ENCODE data around the gene FAM72D.
"Not testable (repeated sequence)": the region's sequence is repeated elsewhere in the genome, so short reads cannot be mapped to it uniquely, and the experiment has no call there.

The FAM72D gene

GRCh38 chr1:145155873-145156272 lies 60.1 kb downstream of the FAM72D start:
- DNase-seq, result not testable (repeated sequence)

- peak; percentile 37 for DNase-seq
Measured at GRCh38 chr1:145156891-145157610, 61.3 kb downstream of the FAM72D start.

GRCh38 chr1:145157715-145158114 lies 61.9 kb downstream of the FAM72D start:
- not testable (repeated sequence) for DNase-seq

GRCh38 chr1:145161046-145161752 lies 65.4 kb downstream of the FAM72D start:
- not testable (repeated sequence) for DNase-seq
